HEK293 (cell line): ENCODE results near the gene SYNE3.

Experiments used
- CTCF ChIA-PET: fragments of 350-600 bp; formaldehyde crosslinking; extraction: SDS; loops from one replicate; lab custom pipeline; 2021; ENCODE audit warnings: antibody characterized with exemption; lab: Yijun Ruan, JAX
- POLR2A ChIA-PET: fragments of 300-600 bp; formaldehyde crosslinking; extraction: SDS; loops from one replicate; lab custom pipeline; 2020; ENCODE audit warnings: antibody characterized with exemption, inconsistent platforms; lab: Yijun Ruan, JAX
- H3K27ac ChIP-seq: fragments of 200-500 bp; sonication (Bioruptor generic); 2 replicates; pipeline ENCODE4 v1.5.1; 2014; ENCODE audit warnings: low read depth, low read length, control low read depth, inconsistent platforms; ENCODE audit errors: extremely low read depth
- H3K36me3 ChIP-seq, 2 experiments: fragments of 200-500 bp in 1 of 2; sonication (Bioruptor generic) in 1 of 2; 1 replicate in 1 of 2; 2 replicates in 1 of 2; pipeline ENCODE4 v1.5.1; 2014 to 2017; ENCODE audit warnings: inconsistent platforms in 2 of 2, low read length in 2 of 2; ENCODE audit not compliant: control insufficient read depth in 2 of 2, insufficient read depth in 1 of 2
- H3K4me1 ChIP-seq: fragments of 200-500 bp; sonication (Bioruptor generic); 2 replicates; pipeline ENCODE4 v1.5.1; 2014; ENCODE audit warnings: mild to moderate bottlenecking, low read length, inconsistent platforms; ENCODE audit not compliant: control insufficient read depth, insufficient read depth
- H3K4me3 ChIP-seq: 2 replicates; pipeline ENCODE4 v1.5.1; 2011; ENCODE audit warnings: low read depth, mild to moderate bottlenecking, control low read depth, low read length, moderate library complexity
- H3K9me3 ChIP-seq: fragments of 200-500 bp; sonication (Bioruptor generic); 2 replicates; pipeline ENCODE4 v1.5.1; 2014; ENCODE audit warnings: low read depth, low read length, inconsistent platforms; ENCODE audit not compliant: control insufficient read depth, insufficient read depth
- BCL6B ChIP-seq: fragments of 450-650 bp; formaldehyde crosslinking; IDR thresholded peaks from 2 replicates; pipeline ENCODE4 v1.5.1; 2017; ENCODE audit warnings: missing biosample characterization, missing genetic modification characterization
- GFI1B ChIP-seq: fragments of 450-650 bp; formaldehyde crosslinking; IDR thresholded peaks from 2 replicates; pipeline ENCODE4 v1.5.1; 2016; ENCODE audit warnings: missing biosample characterization, missing genetic modification characterization
- GLI4 ChIP-seq: fragments of 450-650 bp; formaldehyde crosslinking; IDR thresholded peaks from 2 replicates; pipeline ENCODE4 v1.5.1; 2016; ENCODE audit warnings: missing biosample characterization, missing genetic modification characterization
- HOXA7 ChIP-seq: sonication (generic); formaldehyde crosslinking; IDR thresholded peaks from 2 replicates; pipeline ENCODE4 v1.8.1; 2022; ENCODE audit warnings: missing genetic modification reagents, borderline replicate concordance
- MEIS1 ChIP-seq: sonication (generic); formaldehyde crosslinking; IDR thresholded peaks from 2 replicates; pipeline ENCODE4 v1.8.1; 2022; ENCODE audit warnings: missing genetic modification reagents, mild to moderate bottlenecking, borderline replicate concordance
- SCRT2 ChIP-seq: fragments of 450-650 bp; formaldehyde crosslinking; IDR thresholded peaks from 2 replicates; pipeline ENCODE4 v1.5.1; 2016; ENCODE audit warnings: missing biosample characterization, missing genetic modification characterization
- SP2 ChIP-seq: fragments of 450-650 bp; formaldehyde crosslinking; IDR thresholded peaks from 2 replicates; pipeline ENCODE4 v1.5.1; 2016; ENCODE audit warnings: missing biosample characterization, missing genetic modification characterization
- YY1 ChIP-seq: fragments of 450-650 bp; formaldehyde crosslinking; IDR thresholded peaks from 2 replicates; pipeline ENCODE4 v1.5.1; 2018; ENCODE audit warnings: missing biosample characterization, missing genetic modification characterization
- ZBTB1 ChIP-seq: fragments of 450-650 bp; formaldehyde crosslinking; IDR thresholded peaks from 2 replicates; pipeline ENCODE4 v1.5.1; 2016; ENCODE audit warnings: missing biosample characterization, missing genetic modification characterization
- ZBTB6 ChIP-seq: fragments of 450-650 bp; formaldehyde crosslinking; IDR thresholded peaks from 2 replicates; pipeline ENCODE4 v1.5.1; 2017; ENCODE audit warnings: missing biosample characterization, missing genetic modification characterization
- ZNF112 ChIP-seq: fragments of 450-650 bp; formaldehyde crosslinking; IDR thresholded peaks from 2 replicates; pipeline ENCODE4 v1.5.0; 2017; ENCODE audit warnings: missing biosample characterization, missing genetic modification characterization
- ZNF174 ChIP-seq: fragments of 450-650 bp; formaldehyde crosslinking; IDR thresholded peaks from 2 replicates; pipeline ENCODE4 v1.5.0; 2017; ENCODE audit warnings: missing biosample characterization, mild to moderate bottlenecking, missing genetic modification characterization
- ZNF18 ChIP-seq: fragments of 450-650 bp; formaldehyde crosslinking; IDR thresholded peaks from 2 replicates; pipeline ENCODE4 v1.5.1; 2016; ENCODE audit warnings: missing biosample characterization, missing genetic modification characterization
- ZNF202 ChIP-seq: fragments of 450-650 bp; formaldehyde crosslinking; IDR thresholded peaks from 2 replicates; pipeline ENCODE4 v1.5.1; 2016; ENCODE audit warnings: missing biosample characterization, missing genetic modification characterization, borderline replicate concordance
- ZNF292 ChIP-seq: fragments of 450-650 bp; formaldehyde crosslinking; IDR thresholded peaks from 2 replicates; pipeline ENCODE4 v1.5.1; 2016; ENCODE audit warnings: low read depth, missing biosample characterization, missing genetic modification characterization, borderline replicate concordance
- ZNF350 ChIP-seq: fragments of 450-650 bp; formaldehyde crosslinking; IDR thresholded peaks from 2 replicates; pipeline ENCODE4 v1.5.0; 2017; ENCODE audit warnings: missing biosample characterization, mild to moderate bottlenecking, missing genetic modification characterization
- ZNF362 ChIP-seq: fragments of 450-650 bp; formaldehyde crosslinking; IDR thresholded peaks from 2 replicates; pipeline ENCODE4 v1.5.1; 2016; ENCODE audit warnings: missing biosample characterization, missing genetic modification characterization
- ZNF366 ChIP-seq: fragments of 450-650 bp; formaldehyde crosslinking; conservative IDR thresholded peaks from 2 replicates; pipeline ENCODE4 v1.5.1; 2016; ENCODE audit warnings: missing biosample characterization, missing genetic modification characterization
- ZNF391 ChIP-seq: fragments of 450-650 bp; formaldehyde crosslinking; IDR thresholded peaks from 2 replicates; pipeline ENCODE4 v1.5.1; 2016; ENCODE audit warnings: low read depth, missing biosample characterization, missing genetic modification characterization, borderline replicate concordance
- ZNF658 ChIP-seq: fragments of 450-650 bp; formaldehyde crosslinking; IDR thresholded peaks from 2 replicates; pipeline ENCODE4; 2016; ENCODE audit warnings: missing biosample characterization, missing genetic modification characterization
- ZNF76 ChIP-seq: fragments of 450-650 bp; formaldehyde crosslinking; IDR thresholded peaks from 2 replicates; pipeline ENCODE4; 2016; ENCODE audit warnings: low read depth, missing biosample characterization, missing genetic modification characterization, borderline replicate concordance
- ZNF792 ChIP-seq: fragments of 450-650 bp; formaldehyde crosslinking; IDR thresholded peaks from 2 replicates; pipeline ENCODE4 v1.5.1; 2016; ENCODE audit warnings: missing biosample characterization, missing genetic modification characterization
- ZSCAN18 ChIP-seq: fragments of 450-650 bp; formaldehyde crosslinking; IDR thresholded peaks from 2 replicates; pipeline ENCODE4 v1.5.1; 2016; ENCODE audit warnings: missing biosample characterization, missing genetic modification characterization
- ZSCAN23 ChIP-seq: fragments of 450-650 bp; formaldehyde crosslinking; IDR thresholded peaks from 2 replicates; pipeline ENCODE4 v1.5.1; 2016; ENCODE audit warnings: missing biosample characterization, missing genetic modification characterization
- TF ChIP-seq, protein P1 (sequence below): fragments of 450-650 bp; formaldehyde crosslinking; IDR thresholded peaks from 2 replicates; pipeline ENCODE4; 2016; ENCODE audit warnings: missing biosample characterization, missing genetic modification characterization
- TF ChIP-seq, protein P2 (sequence below): fragments of 450-650 bp; formaldehyde crosslinking; IDR thresholded peaks from 2 replicates; pipeline ENCODE4 v1.5.1; 2017; ENCODE audit warnings: missing biosample characterization, missing genetic modification characterization
- TF ChIP-seq, protein P3 (sequence below): fragments of 450-650 bp; formaldehyde crosslinking; IDR thresholded peaks from 2 replicates; pipeline ENCODE4 v1.5.1; 2016; ENCODE audit warnings: missing biosample characterization, missing genetic modification characterization

SYNE3 gene

DNA sequence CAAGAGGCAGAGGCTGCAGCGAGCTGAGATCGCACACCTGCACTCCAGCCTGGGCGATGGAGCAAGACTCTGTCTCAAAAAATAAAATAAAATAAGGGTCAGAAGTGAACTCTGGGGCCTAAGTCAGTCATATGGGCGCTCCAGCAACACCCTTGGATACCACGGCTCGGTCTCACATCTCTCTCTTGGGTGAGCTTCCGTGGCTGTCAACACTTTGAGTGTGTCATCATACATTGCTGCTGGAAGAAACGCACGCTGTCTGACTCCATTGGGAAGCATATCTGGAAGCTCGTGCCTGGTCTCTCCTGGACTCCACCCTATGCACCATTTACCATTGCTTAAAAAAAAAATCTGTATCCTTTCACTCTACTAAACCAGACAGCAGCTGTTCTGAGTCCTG is 38.6 kb upstream of the SYNE3 start:
- no peak overlapping the region for H3K27ac ChIP-seq
- no peaks in the 10 kb centered on the region for H3K4me1 ChIP-seq
- CTCF ChIA-PET = interaction anchor here (1.0 kb wide), 1 partner anchor 110 kb away, joined by 3 read pairs; no protein-coding TSS in a partner anchor
- no peak overlapping the region for H3K4me3 ChIP-seq
- TF ChIP-seq ZNF174 (tag by site-specific recombination) (no peak), SCRT2 (tag by site-specific recombination) (no peak), BCL6B (no peak), ZNF362 (tag by site-specific recombination) (no peak), ZBTB1 (tag by site-specific recombination) (no peak), ZNF658 (no peak), ZSCAN23 (tag by site-specific recombination) (no peak), SP2 (tag by site-specific recombination) (no peak), GLI4 (tag by site-specific recombination) (no peak), ZBTB6 (tag by site-specific recombination) (no peak), MEIS1 (CRISPR knock-in tag) (no peak), ZNF112 (tag by site-specific recombination) (no peak), ZNF76 (tag by site-specific recombination) (no peak), ZNF202 (tag by site-specific recombination) (no peak), ZNF391 (tag by site-specific recombination) (no peak), YY1 (tag by site-specific recombination) (no peak), HOXA7 (no peak), ZNF350 (tag by site-specific recombination) (no peak)
- TF ChIP-seq, protein P1, sequence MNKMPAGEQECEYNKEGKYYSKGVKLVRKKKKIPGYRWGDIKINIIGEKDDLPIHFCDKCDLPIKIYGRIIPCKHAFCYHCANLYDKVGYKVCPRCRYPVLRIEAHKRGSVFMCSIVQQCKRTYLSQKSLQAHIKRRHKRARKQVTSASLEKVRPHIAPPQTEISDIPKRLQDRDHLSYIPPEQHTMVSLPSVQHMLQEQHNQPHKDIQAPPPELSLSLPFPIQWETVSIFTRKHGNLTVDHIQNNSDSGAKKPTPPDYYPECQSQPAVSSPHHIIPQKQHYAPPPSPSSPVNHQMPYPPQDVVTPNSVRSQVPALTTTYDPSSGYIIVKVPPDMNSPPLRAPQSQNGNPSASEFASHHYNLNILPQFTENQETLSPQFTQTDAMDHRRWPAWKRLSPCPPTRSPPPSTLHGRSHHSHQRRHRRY (tag by site-specific recombination) = no peak
- H3K9me3 ChIP-seq = no peaks in the 10 kb centered on the region
- no peaks in the 10 kb centered on the region for H3K36me3 ChIP-seq
- POLR2A ChIA-PET = no interaction called here

DNA sequence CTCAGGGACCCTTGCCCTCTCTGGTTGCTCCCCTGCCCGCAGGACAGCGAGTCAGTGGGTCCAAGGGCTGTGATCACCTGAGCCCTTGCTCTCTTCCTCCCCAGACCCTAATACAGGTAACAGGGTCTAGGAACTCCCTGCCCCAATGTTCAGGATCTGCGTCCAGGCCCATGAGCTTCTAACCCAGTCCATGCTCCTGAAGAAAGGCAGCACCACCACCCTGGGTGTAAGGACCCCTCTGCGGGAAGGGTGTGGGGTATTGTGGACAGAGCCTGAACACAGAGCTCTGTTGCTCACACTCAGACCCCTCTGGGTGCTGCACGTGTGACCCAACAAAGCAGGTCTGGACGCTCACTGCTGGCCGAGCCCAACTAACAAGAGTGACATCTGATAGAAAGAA is 36.7 kb upstream of the SYNE3 start:
- ChIA-PET POLR2A (no interaction called here), CTCF (interaction anchor here (0.6 kb wide), 1 partner anchor 123 kb away, joined by 3 read pairs; no protein-coding TSS in a partner anchor)
- no peaks in the 10 kb centered on the region for H3K36me3 ChIP-seq
- no peak overlapping the region for H3K27ac ChIP-seq
- no peaks in the 10 kb centered on the region for H3K4me1 ChIP-seq
- H3K9me3 ChIP-seq = no peaks in the 10 kb centered on the region
- H3K4me3 ChIP-seq = no peak overlapping the region
- TF ChIP-seq ZNF366 (no peak), ZSCAN18 (tag by site-specific recombination) (no peak), ZNF792 (tag by site-specific recombination) (no peak), ZNF292 (tag by site-specific recombination) (no peak), GFI1B (tag by site-specific recombination) (no peak), ZNF18 (tag by site-specific recombination) (no peak)
- TF ChIP-seq, protein P2, sequence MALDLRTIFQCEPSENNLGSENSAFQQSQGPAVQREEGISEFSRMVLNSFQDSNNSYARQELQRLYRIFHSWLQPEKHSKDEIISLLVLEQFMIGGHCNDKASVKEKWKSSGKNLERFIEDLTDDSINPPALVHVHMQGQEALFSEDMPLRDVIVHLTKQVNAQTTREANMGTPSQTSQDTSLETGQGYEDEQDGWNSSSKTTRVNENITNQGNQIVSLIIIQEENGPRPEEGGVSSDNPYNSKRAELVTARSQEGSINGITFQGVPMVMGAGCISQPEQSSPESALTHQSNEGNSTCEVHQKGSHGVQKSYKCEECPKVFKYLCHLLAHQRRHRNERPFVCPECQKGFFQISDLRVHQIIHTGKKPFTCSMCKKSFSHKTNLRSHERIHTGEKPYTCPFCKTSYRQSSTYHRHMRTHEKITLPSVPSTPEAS (tag by site-specific recombination) = no peak
- TF ChIP-seq, protein P3, sequence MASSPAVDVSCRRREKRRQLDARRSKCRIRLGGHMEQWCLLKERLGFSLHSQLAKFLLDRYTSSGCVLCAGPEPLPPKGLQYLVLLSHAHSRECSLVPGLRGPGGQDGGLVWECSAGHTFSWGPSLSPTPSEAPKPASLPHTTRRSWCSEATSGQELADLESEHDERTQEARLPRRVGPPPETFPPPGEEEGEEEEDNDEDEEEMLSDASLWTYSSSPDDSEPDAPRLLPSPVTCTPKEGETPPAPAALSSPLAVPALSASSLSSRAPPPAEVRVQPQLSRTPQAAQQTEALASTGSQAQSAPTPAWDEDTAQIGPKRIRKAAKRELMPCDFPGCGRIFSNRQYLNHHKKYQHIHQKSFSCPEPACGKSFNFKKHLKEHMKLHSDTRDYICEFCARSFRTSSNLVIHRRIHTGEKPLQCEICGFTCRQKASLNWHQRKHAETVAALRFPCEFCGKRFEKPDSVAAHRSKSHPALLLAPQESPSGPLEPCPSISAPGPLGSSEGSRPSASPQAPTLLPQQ = no peak
